HepG2 (cell line): Measurements from ENCODE around the gene NEURL2. TPM values are rescaled to one million over a fixed set of nuclear protein-coding genes. Genes with fewer than 3 reads are reported as not detected.
A peak's percentile ranks its signal among the peaks of the same experiment; 100 is the strongest.

Experiments used
- ATAC-seq: fragments of 200-7000 bp; cut with Tn5 transposase; 3 replicates; pipeline ENCODE4 v1.9.1; 2020; ENCODE audit warnings: mild to moderate bottlenecking, moderate library complexity
- BruUV-seq: library from RNA; stranded (reverse); fragments of 400-500 nt; replicated peaks from 2 replicates; lab custom pipeline; 2021; lab: Mats Ljungman, UMichigan
- CTCF ChIA-PET: fragments of 300-600 bp; formaldehyde crosslinking; extraction: SDS; loops from one replicate; lab custom pipeline; 2021; ENCODE audit warnings: low total read pairs, inconsistent platforms, low intra/inter-chr PET ratio; lab: Yijun Ruan, JAX
- POLR2A ChIA-PET: fragments of 350-600 bp; sonication (Branson Sonifier 250); formaldehyde crosslinking; loops from one replicate; lab custom pipeline; 2020; ENCODE audit warnings: antibody characterized with exemption, inconsistent platforms; lab: Yijun Ruan, JAX
- DNase-seq: peaks from one replicate; pipeline ENCODE4 v3.0.0-alpha.2; 2015; ENCODE audit warnings: low spot score
- FAIRE-seq: peaks from 3 replicates; lab custom pipeline; 2011; peaks lifted over from hg19 to GRCh38; lab: Jason Lieb, UNC
- H2AFZ ChIP-seq: one replicate; pipeline ENCODE4 v1.6.1; 2011; ENCODE audit warnings: low read length, inconsistent platforms
- H3K27ac ChIP-seq: fragments of 300-600 bp; 3 replicates; pipeline ENCODE4 v1.8.0; 2011; ENCODE audit warnings: mixed run types, mild to moderate bottlenecking, mixed read lengths, low read length, inconsistent platforms; ENCODE audit not compliant: insufficient read depth; ENCODE audit errors: extremely low read length
- H3K27me3 ChIP-seq, 2 experiments: fragments of 200-600 bp in 1 of 2; 2 replicates in 1 of 2; 3 replicates in 1 of 2; pipeline versions ENCODE4 v1.6.0 to v1.8.0; 2011; ENCODE audit warnings: low read length in 2 of 2, mild to moderate bottlenecking in 2 of 2, moderate library complexity in 2 of 2, inconsistent platforms in 1 of 2; ENCODE audit not compliant: insufficient read depth in 2 of 2, control insufficient read depth in 1 of 2
- H3K36me3 ChIP-seq, 2 experiments: fragments of 200-600 bp in 1 of 2; replicated peaks in 1 of 2; 2 replicates in 1 of 2; 3 replicates in 1 of 2; pipeline versions ENCODE4 v1.5.1 to v1.8.0; 2011; ENCODE audit warnings: low read length in 2 of 2, inconsistent platforms in 1 of 2; ENCODE audit not compliant: insufficient read depth in 2 of 2, control insufficient read depth in 1 of 2
- H3K4me1 ChIP-seq: 2 replicates; pipeline ENCODE4 v1.5.1; 2012; ENCODE audit warnings: low read length, inconsistent platforms; ENCODE audit not compliant: insufficient read depth
- H3K4me2 ChIP-seq: 2 replicates; pipeline ENCODE4 v1.6.0; 2011; ENCODE audit warnings: low read depth, low read length, inconsistent platforms
- H3K4me3 ChIP-seq, 3 experiments: fragments of 200-600 bp in 1 of 3; sonication (generic), shearing (Covaris generic) in 1 of 3; replicated peaks in 1 of 3; 2 replicates each; pipeline ENCODE4 v1.5.1; 2011 to 2016; ENCODE audit warnings: low read length in 3 of 3, inconsistent platforms in 2 of 3, low read depth in 2 of 3, mild to moderate bottlenecking in 2 of 3, control low read depth in 1 of 3, mixed read lengths in 1 of 3; ENCODE audit not compliant: insufficient read depth in 1 of 3
- H3K79me2 ChIP-seq: one replicate; pipeline ENCODE4 v1.6.1; 2011; ENCODE audit warnings: low read length, inconsistent platforms; ENCODE audit not compliant: insufficient read depth
- H3K9ac ChIP-seq: 2 replicates; pipeline ENCODE4 v1.6.0; 2011; ENCODE audit warnings: mild to moderate bottlenecking, low read depth, low read length, inconsistent platforms; ENCODE audit not compliant: insufficient read depth
- H3K9me3 ChIP-seq: 2 replicates; pipeline ENCODE4 v1.5.1; 2012; ENCODE audit warnings: mild to moderate bottlenecking, low read length
- H4K20me1 ChIP-seq: 2 replicates; pipeline ENCODE4 v1.6.0; 2011; ENCODE audit warnings: inconsistent platforms, mild to moderate bottlenecking, low read length, moderate library complexity; ENCODE audit not compliant: insufficient read depth
- ARID2 ChIP-seq: sonication (generic); formaldehyde crosslinking; IDR thresholded peaks from 2 replicates; pipeline ENCODE4 v1.8.1; 2022; ENCODE audit warnings: mild to moderate bottlenecking, missing genetic modification reagents, borderline replicate concordance
- ARNTL ChIP-seq: sonication (generic); formaldehyde crosslinking; IDR thresholded peaks from 2 replicates; pipeline ENCODE4 v1.4.0; 2020; ENCODE audit warnings: mild to moderate bottlenecking, missing genetic modification reagents
- EED ChIP-seq: sonication (generic); formaldehyde crosslinking; IDR thresholded peaks from 2 replicates; pipeline ENCODE4 v1.5.0; 2020; ENCODE audit warnings: mild to moderate bottlenecking, missing genetic modification reagents
- ESRRA ChIP-seq: sonication (generic); formaldehyde crosslinking; IDR thresholded peaks from 2 replicates; pipeline ENCODE4 v1.5.1; 2020; ENCODE audit warnings: mild to moderate bottlenecking, low read depth, missing genetic modification reagents
- FOXA1 ChIP-seq, 2 experiments: fragments of 450-650 bp in 1 of 2; sonication (generic) in 1 of 2; formaldehyde crosslinking in 1 of 2; IDR thresholded peaks; 2 replicates each; pipeline versions ENCODE4 v1.4.0 to v1.6.1; 2016 to 2020; ENCODE audit warnings: missing genetic modification reagents in 1 of 2
- FOXA3 ChIP-seq: IDR thresholded peaks from 2 replicates; pipeline ENCODE4 v1.6.1; 2016; ENCODE audit warnings: missing genetic modification reagents, missing compliant biosample characterization
- GFI1 ChIP-seq: sonication (generic); formaldehyde crosslinking; IDR thresholded peaks from 2 replicates; pipeline ENCODE4 v1.5.0; 2020; ENCODE audit warnings: missing genetic modification reagents, mild to moderate bottlenecking, borderline replicate concordance
- HNF4A ChIP-seq: sonication (generic); formaldehyde crosslinking; IDR thresholded peaks from 2 replicates; pipeline ENCODE4 v1.4.0; 2020; ENCODE audit warnings: missing genetic modification reagents
- KDM5B ChIP-seq: sonication (generic); formaldehyde crosslinking; IDR thresholded peaks from 2 replicates; pipeline ENCODE4 v1.4.0; 2020; ENCODE audit warnings: missing genetic modification reagents, mild to moderate bottlenecking, borderline replicate concordance
- MAFF ChIP-seq: IDR thresholded peaks from 2 replicates; pipeline ENCODE4 v1.6.1; 2011; ENCODE audit warnings: low read depth, low read length, improper control_type of control experiment
- RBAK ChIP-seq: sonication (generic); formaldehyde crosslinking; IDR thresholded peaks from 2 replicates; pipeline ENCODE4 v1.5.1; 2020; ENCODE audit warnings: mild to moderate bottlenecking, missing genetic modification reagents
- RFX1 ChIP-seq: fragments of 450-650 bp; IDR thresholded peaks from 2 replicates; pipeline ENCODE4 v1.6.1; 2017
- ZBTB38 ChIP-seq: sonication (generic); formaldehyde crosslinking; IDR thresholded peaks from 2 replicates; pipeline ENCODE4 v1.5.1; 2020; ENCODE audit warnings: mild to moderate bottlenecking, missing genetic modification reagents
- ZNF264 ChIP-seq: sonication (generic); formaldehyde crosslinking; IDR thresholded peaks from 2 replicates; pipeline ENCODE4 v1.4.0; 2020; ENCODE audit warnings: missing genetic modification reagents
- ZNF33A ChIP-seq: sonication (generic); formaldehyde crosslinking; IDR thresholded peaks from 2 replicates; pipeline ENCODE4 v1.5.1; 2020; ENCODE audit warnings: missing genetic modification reagents, mild to moderate bottlenecking, moderate library complexity, borderline replicate concordance
- ZNF350 ChIP-seq: sonication (generic); formaldehyde crosslinking; IDR thresholded peaks from 2 replicates; pipeline ENCODE4 v1.4.0; 2020; ENCODE audit warnings: mild to moderate bottlenecking, low read depth, missing genetic modification reagents, borderline replicate concordance
- ZNF383 ChIP-seq: sonication (generic); formaldehyde crosslinking; IDR thresholded peaks from 2 replicates; pipeline ENCODE4 v1.4.0; 2020; ENCODE audit warnings: missing genetic modification reagents, mild to moderate bottlenecking, borderline replicate concordance
- ZNF607 ChIP-seq: sonication (generic); formaldehyde crosslinking; IDR thresholded peaks from 2 replicates; pipeline ENCODE4 v1.5.1; 2020; ENCODE audit warnings: missing genetic modification reagents, mild to moderate bottlenecking, borderline replicate concordance
- ZNF839 ChIP-seq: sonication (generic); formaldehyde crosslinking; IDR thresholded peaks from 2 replicates; pipeline ENCODE4 v1.4.0; 2020; ENCODE audit warnings: missing genetic modification reagents, mild to moderate bottlenecking, borderline replicate concordance
- ZNF891 ChIP-seq: sonication (generic); formaldehyde crosslinking; IDR thresholded peaks from 2 replicates; pipeline ENCODE4 v1.5.0; 2020; ENCODE audit warnings: mild to moderate bottlenecking, missing genetic modification reagents
- WGBS: methylation state at CpG from one replicate; pipeline ENCODE4 v1.1.6; 2017; ENCODE audit warnings: low lambda C conversion rate; 5-methylcytosine and 5-hydroxymethylcytosine counted together
- in situ Hi-C: cut with HindIII; loops from 2 replicates; pipeline ENCODE4 v1.10.0; 2017; ENCODE audit warnings: low pct_unique_long_range_greater_than_20kb; ENCODE audit not compliant: extremely low pct_ligation_motif_present
- intact Hi-C: fragments of 100-400 bp; cut with micrococcal nuclease; formaldehyde crosslinking; loops from one replicate; pipeline ENCODE4 v1.10.0; 2022; ENCODE audit not compliant: unreplicated experiment
- polyA plus RNA-seq, 8 experiments: library from polyadenylated mRNA; depleted of rRNA in 3 of 8; stranded (reverse) in 7 of 8; unstranded in 1 of 8; fragments of >200 nt; fragmentation: Illumina TruSeq in 4 of 8; extraction: Trizol in 4 of 8; gene quantifications; 2 replicates each; pipeline versions ENCODE4 v1.2.1 to v1.2.3, GENCODE V29; 2011 to 2016; ENCODE audit warnings: low read depth in 4 of 8, missing spikeins in 1 of 8, mixed read lengths in 1 of 8; ENCODE audit not compliant: insufficient read depth in 1 of 8
- total RNA-seq, 5 experiments: library from RNA; depleted of rRNA; stranded (reverse); fragments of >200 nt; fragmentation: Illumina TruSeq; extraction: Trizol; gene quantifications; 2 replicates each; pipeline ENCODE4 v1.2.3, GENCODE V29; 2016; ENCODE audit warnings: low read depth in 1 of 5
- TF ChIP-seq, protein P1 (sequence below): sonication (generic); formaldehyde crosslinking; IDR thresholded peaks from 2 replicates; pipeline ENCODE4 v1.5.1; 2020; ENCODE audit warnings: missing genetic modification reagents, mild to moderate bottlenecking, borderline replicate concordance

The NEURL2 gene
- total and polyA plus RNA-seq, 2 of the 13 experiments (the other 11 are each of a cell fraction or from before 2014, with no cell fraction given) = 7.2 to 9.7 TPM

DNA sequence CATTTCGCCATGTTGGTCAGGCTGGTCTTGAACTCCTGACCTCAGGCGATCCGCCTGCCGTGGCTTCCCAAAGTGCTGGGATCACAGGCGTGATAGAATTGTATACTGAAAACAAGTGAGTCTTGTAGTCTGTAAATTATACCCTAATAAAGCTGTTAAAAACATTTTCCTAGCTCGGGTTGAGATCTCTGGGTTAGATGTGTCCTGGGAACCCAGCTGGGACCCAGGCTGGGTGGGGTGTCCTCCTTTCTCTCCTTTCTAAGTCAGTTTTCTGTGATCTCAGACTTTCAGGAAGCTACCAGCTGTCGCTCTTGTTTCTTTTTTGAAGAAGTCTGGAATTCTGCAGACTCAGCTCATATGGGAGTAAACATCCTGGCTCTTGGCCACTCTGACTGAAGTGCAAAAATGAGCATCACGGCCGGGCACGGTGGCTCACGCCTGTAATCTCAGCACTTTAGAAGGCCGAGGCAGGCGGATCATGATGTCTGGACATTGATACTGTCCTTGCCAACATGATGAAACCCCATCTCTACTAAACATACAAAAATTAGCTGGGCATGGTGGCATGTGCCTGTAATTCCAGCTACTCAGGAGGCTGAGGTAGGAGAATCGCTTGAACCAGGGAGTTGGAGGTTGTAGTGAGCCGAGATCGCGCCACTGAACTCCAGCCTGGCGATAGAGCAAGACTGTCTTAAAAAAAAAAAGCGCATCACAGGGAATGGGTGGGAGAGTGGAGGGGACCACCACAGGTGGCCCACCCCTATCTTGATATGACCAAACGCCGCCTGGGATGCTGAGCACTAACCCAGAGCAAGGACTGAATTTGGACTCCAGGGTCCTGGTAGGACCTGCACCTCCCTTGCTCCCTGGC lies 33.6 kb upstream of the NEURL2 start:
- intact Hi-C loops = loop anchor here (2.0 kb wide), 1 partner anchor 16 kb away; no protein-coding TSS in a partner anchor
- ChIA-PET CTCF (no interaction called here), POLR2A (interaction anchor here (1.0 to 6.0 kb wide), 13 partner anchors 10 to 98 kb away, joined by 3 to 100 read pairs (median 9); partner anchors contain the start of genes ACOT8, CTSA, NEURL2 and PCIF1)
- Histone ChIP-seq H2AFZ (peak overlapping the region; percentile 24), H3K4me1 (peaks cover 84% of the 10 kb centered on the region), H3K4me3 (peak overlapping the region in 2 of 3 experiments; percentile 20 to 52; a peak in 2 of 6 replicates), H3K79me2 (no peaks in the 10 kb centered on the region), H3K9ac (peak overlapping the region; percentile 23; the same call in 1 of the 2 replicates), H3K36me3 (no peaks in the 10 kb centered on the region), H4K20me1 (no peaks in the 10 kb centered on the region), H3K9me3 (no peaks in the 10 kb centered on the region), H3K27ac (no peak overlapping the region), H3K4me2 (peak overlapping the region; percentile 68), H3K27me3 (no peaks in the 10 kb centered on the region; a peak in 1 of 5 replicates)
- DNase-seq (peak; percentile 66), FAIRE-seq (no peak), ATAC-seq (peak; percentile 15)
- 25% methylated on average over 21 of the region's 21 CpGs for WGBS
- in situ Hi-C loops = no loop called here
- BruUV-seq = no TSS peak
- TF ChIP-seq ZNF33A (0 out of 2 replicates have a peak, but pooled peaks have one; percentile 42), GFI1 (peak; percentile 64), ZNF383 (no peak), ZNF350 (CRISPR knock-in tag) (peak; percentile 57; the same call in 1 of the 2 replicates), RBAK (CRISPR knock-in tag) (0 out of 2 replicates have a peak, but pooled peaks have one; percentile 33), EED (CRISPR knock-in tag) (no peak), FOXA3 (CRISPR knock-in tag) (peak; percentile 69), MAFF (peak; percentile 99), ZNF264 (CRISPR knock-in tag) (no peak), ESRRA (0 out of 2 replicates have a peak, but pooled peaks have one; percentile 32), ZBTB38 (CRISPR knock-in tag) (0 out of 2 replicates have a peak, but pooled peaks have one; percentile 30), FOXA1 (IDR thresholded peaks at IDR 0.05) (no peak), FOXA1 (CRISPR knock-in tag; IDR thresholded peaks at IDR 0.05) (peak; percentile 63), ARID2 (CRISPR knock-in tag) (peak; percentile 40; the same call in 1 of the 2 replicates), RFX1 (no peak), ZNF607 (CRISPR knock-in tag) (peak; percentile 62; the same call in 1 of the 2 replicates), ZNF891 (peak; percentile 71; the same call in 1 of the 2 replicates), KDM5B (peak; percentile 46; the same call in 1 of the 2 replicates), ARNTL (CRISPR knock-in tag) (no peak), HNF4A (peak; percentile 24; the same call in 1 of the 2 replicates), ZNF839 (peak; percentile 25; the same call in 1 of the 2 replicates)
- TF ChIP-seq, protein P1, sequence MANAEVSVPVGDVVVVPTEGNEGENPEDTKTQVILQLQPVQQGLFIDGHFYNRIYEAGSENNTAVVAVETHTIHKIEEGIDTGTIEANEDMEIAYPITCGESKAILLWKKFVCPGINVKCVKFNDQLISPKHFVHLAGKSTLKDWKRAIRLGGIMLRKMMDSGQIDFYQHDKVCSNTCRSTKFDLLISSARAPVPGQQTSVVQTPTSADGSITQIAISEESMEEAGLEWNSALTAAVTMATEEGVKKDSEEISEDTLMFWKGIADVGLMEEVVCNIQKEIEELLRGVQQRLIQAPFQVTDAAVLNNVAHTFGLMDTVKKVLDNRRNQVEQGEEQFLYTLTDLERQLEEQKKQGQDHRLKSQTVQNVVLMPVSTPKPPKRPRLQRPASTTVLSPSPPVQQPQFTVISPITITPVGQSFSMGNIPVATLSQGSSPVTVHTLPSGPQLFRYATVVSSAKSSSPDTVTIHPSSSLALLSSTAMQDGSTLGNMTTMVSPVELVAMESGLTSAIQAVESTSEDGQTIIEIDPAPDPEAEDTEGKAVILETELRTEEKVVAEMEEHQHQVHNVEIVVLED (CRISPR knock-in tag) = no peak
